T-helper 1 cell treated with Interleukin-12 subunit alpha and Interleukin-12 subunit beta and Interleukin-4 antibody, amounts not matched to agents 30 μg/mL and 1 μg/mL, for 36 hours (primary cell): ENCODE data around the gene FBRSL1.
"Not testable (repeated sequence)": the region's sequence is repeated elsewhere in the genome, so short reads cannot be mapped to it uniquely, and the experiment has no call there.

Source experiments
- H3K27ac Mint-ChIP-seq: one replicate; pipeline ENCODE4 v1.8.0; 2021; ENCODE audit warnings: mild to moderate bottlenecking, mixed read lengths
- H3K27me3 Mint-ChIP-seq: one replicate; pipeline ENCODE4 v1.8.0; 2021; ENCODE audit warnings: low read depth, mixed read lengths
- H3K36me3 Mint-ChIP-seq: one replicate; pipeline ENCODE4 v1.8.0; 2021; ENCODE audit warnings: low read depth, mixed read lengths
- H3K4me1 Mint-ChIP-seq: one replicate; pipeline ENCODE4 v1.8.0; 2021; ENCODE audit warnings: low read depth, mixed read lengths
- H3K4me3 Mint-ChIP-seq: one replicate; pipeline ENCODE4 v1.8.0; 2021; ENCODE audit warnings: mild to moderate bottlenecking, moderate library complexity, mixed read lengths
- H3K9me3 Mint-ChIP-seq: one replicate; pipeline ENCODE4 v1.8.0; 2021; ENCODE audit warnings: mixed read lengths

Gene FBRSL1

GRCh38 chr12:132460571-132460970 is 29.4 kb upstream of the FBRSL1 start:
- H3K4me3 Mint-ChIP-seq = no peak overlapping the region
- peaks cover 3% of the 10 kb centered on the region for H3K27me3 Mint-ChIP-seq
- peaks cover 3% of the 10 kb centered on the region for H3K4me1 Mint-ChIP-seq
- H3K27ac Mint-ChIP-seq = no peak overlapping the region
- peaks cover 9% of the 10 kb centered on the region for H3K9me3 Mint-ChIP-seq
- no peaks in the 10 kb centered on the region for H3K36me3 Mint-ChIP-seq

GRCh38 chr12:132461526-132461925 is 28.4 kb upstream of the FBRSL1 start:
- Mint-ChIP-seq H3K4me3 (no peak overlapping the region), H3K36me3 (no peaks in the 10 kb centered on the region), H3K27ac (no peak overlapping the region), H3K27me3 (peaks cover 3% of the 10 kb centered on the region), H3K4me1 (peaks cover 3% of the 10 kb centered on the region), H3K9me3 (peaks cover 4% of the 10 kb centered on the region)

- Mint-ChIP-seq H3K36me3 (no peaks in the 10 kb centered on the region), H3K4me1 (peaks cover 3% of the 10 kb centered on the region), H3K27me3 (peaks cover 3% of the 10 kb centered on the region), H3K27ac (no peak overlapping the region), H3K9me3 (peaks cover 4% of the 10 kb centered on the region), H3K4me3 (no peak overlapping the region)
Measured at GRCh38 chr12:132462788-132463187, 27.2 kb upstream of the FBRSL1 start.

GRCh38 chr12:132463284-132463924 is 26.5 kb upstream of the FBRSL1 start:
- not testable (repeated sequence) for H3K4me1 Mint-ChIP-seq

GRCh38 chr12:132464304-132464703 is 25.6 kb upstream of the FBRSL1 start:
- not testable (repeated sequence) for H3K27me3 Mint-ChIP-seq, H3K27ac Mint-ChIP-seq, H3K9me3 Mint-ChIP-seq, H3K4me1 Mint-ChIP-seq, H3K4me3 Mint-ChIP-seq, H3K36me3 Mint-ChIP-seq

More at GRCh38 chr12:132463284-132463924, 26.5 kb upstream of the FBRSL1 start:
- not testable (repeated sequence) for H3K36me3 Mint-ChIP-seq, H3K9me3 Mint-ChIP-seq, H3K27me3 Mint-ChIP-seq, H3K4me3 Mint-ChIP-seq, H3K27ac Mint-ChIP-seq

GRCh38 chr12:132464820-132465219 is 25.1 kb upstream of the FBRSL1 start:
- Mint-ChIP-seq H3K36me3 (no peaks in the 10 kb centered on the region), H3K4me3 (no peak overlapping the region), H3K27me3 (peaks cover 14% of the 10 kb centered on the region), H3K27ac (no peak overlapping the region), H3K9me3 (peaks cover 4% of the 10 kb centered on the region), H3K4me1 (peaks cover 13% of the 10 kb centered on the region)

GRCh38 chr12:132465269-132466190 is 24.4 kb upstream of the FBRSL1 start:
- H3K27me3 Mint-ChIP-seq = peaks cover 19% of the 10 kb centered on the region
- peaks cover 14% of the 10 kb centered on the region for H3K4me1 Mint-ChIP-seq
- no peak overlapping the region for H3K27ac Mint-ChIP-seq
- H3K4me3 Mint-ChIP-seq = no peak overlapping the region
- H3K36me3 Mint-ChIP-seq = no peaks in the 10 kb centered on the region
- H3K9me3 Mint-ChIP-seq = peaks cover 4% of the 10 kb centered on the region

GRCh38 chr12:132466241-132467201 is 23.4 kb upstream of the FBRSL1 start:
- no peak overlapping the region for H3K4me3 Mint-ChIP-seq
- peaks cover 21% of the 10 kb centered on the region for H3K27me3 Mint-ChIP-seq
- H3K36me3 Mint-ChIP-seq = no peaks in the 10 kb centered on the region
- H3K9me3 Mint-ChIP-seq = peaks cover 4% of the 10 kb centered on the region
- no peak overlapping the region for H3K27ac Mint-ChIP-seq
- peaks cover 18% of the 10 kb centered on the region for H3K4me1 Mint-ChIP-seq

GRCh38 chr12:132467511-132467910 is 22.4 kb upstream of the FBRSL1 start:
- H3K4me1 Mint-ChIP-seq = peaks cover 15% of the 10 kb centered on the region
- H3K36me3 Mint-ChIP-seq = no peaks in the 10 kb centered on the region
- no peak overlapping the region for H3K27ac Mint-ChIP-seq
- no peak overlapping the region for H3K4me3 Mint-ChIP-seq
- peaks cover 20% of the 10 kb centered on the region for H3K27me3 Mint-ChIP-seq
- H3K9me3 Mint-ChIP-seq = no peaks in the 10 kb centered on the region

- Mint-ChIP-seq H3K36me3 (no peaks in the 10 kb centered on the region), H3K27me3 (peaks cover 20% of the 10 kb centered on the region), H3K27ac (no peak overlapping the region), H3K4me1 (peaks cover 15% of the 10 kb centered on the region), H3K4me3 (peak overlapping the region; percentile 6), H3K9me3 (no peaks in the 10 kb centered on the region)
Measured at GRCh38 chr12:132469423-132469822, 20.5 kb upstream of the FBRSL1 start.

- H3K4me1 Mint-ChIP-seq = peaks cover 17% of the 10 kb centered on the region
- no peaks in the 10 kb centered on the region for H3K9me3 Mint-ChIP-seq
- H3K27me3 Mint-ChIP-seq = peaks cover 20% of the 10 kb centered on the region
- H3K27ac Mint-ChIP-seq = no peak overlapping the region
- no peaks in the 10 kb centered on the region for H3K36me3 Mint-ChIP-seq
- H3K4me3 Mint-ChIP-seq = no peak overlapping the region
Measured at GRCh38 chr12:132470397-132470796, 19.6 kb upstream of the FBRSL1 start.

GRCh38 chr12:132471011-132471857 is 18.7 kb upstream of the FBRSL1 start:
- H3K9me3 Mint-ChIP-seq = peaks cover 3% of the 10 kb centered on the region
- peaks cover 21% of the 10 kb centered on the region for H3K4me1 Mint-ChIP-seq
- H3K27ac Mint-ChIP-seq = peak overlapping the region; percentile 43
- H3K36me3 Mint-ChIP-seq = no peaks in the 10 kb centered on the region
- H3K4me3 Mint-ChIP-seq = no peak overlapping the region
- H3K27me3 Mint-ChIP-seq = peaks cover 20% of the 10 kb centered on the region

- Mint-ChIP-seq H3K4me1 (peaks cover 26% of the 10 kb centered on the region), H3K36me3 (no peaks in the 10 kb centered on the region), H3K27ac (peak overlapping the region; percentile 27), H3K4me3 (no peak overlapping the region), H3K27me3 (peaks cover 20% of the 10 kb centered on the region), H3K9me3 (peaks cover 3% of the 10 kb centered on the region)
Measured at GRCh38 chr12:132471858-132472255, 18.1 kb upstream of the FBRSL1 start.
